Keratinocyte (primary cell): ENCODE data around the gene NSG2.

Experiments used
- EZH2 ChIP-seq: IDR thresholded peaks from one replicate; pipeline ENCODE4 v1.6.1; 2012; ENCODE audit warnings: inconsistent platforms, mild to moderate bottlenecking, low read length, moderate library complexity
- TF ChIP-seq, protein P1 (sequence below), 3 experiments: IDR thresholded peaks in 1 of 3; conservative IDR thresholded peaks in 1 of 3; optimal IDR thresholded peaks in 1 of 3; 2 replicates in 2 of 3; 3 replicates in 1 of 3; pipeline versions ENCODE3 to v1.5.1; 2011; ENCODE audit warnings: low read length in 3 of 3, mild to moderate bottlenecking in 3 of 3, moderate library complexity in 2 of 3, control low read depth in 1 of 3, inconsistent platforms in 1 of 3; ENCODE audit not compliant: insufficient read depth in 2 of 3; ENCODE audit errors: extremely low read depth in 1 of 3

GRCh38 chr5:174157048-174157447, 111.5 kb downstream of the NSG2 start:
- TF ChIP-seq, protein P1, sequence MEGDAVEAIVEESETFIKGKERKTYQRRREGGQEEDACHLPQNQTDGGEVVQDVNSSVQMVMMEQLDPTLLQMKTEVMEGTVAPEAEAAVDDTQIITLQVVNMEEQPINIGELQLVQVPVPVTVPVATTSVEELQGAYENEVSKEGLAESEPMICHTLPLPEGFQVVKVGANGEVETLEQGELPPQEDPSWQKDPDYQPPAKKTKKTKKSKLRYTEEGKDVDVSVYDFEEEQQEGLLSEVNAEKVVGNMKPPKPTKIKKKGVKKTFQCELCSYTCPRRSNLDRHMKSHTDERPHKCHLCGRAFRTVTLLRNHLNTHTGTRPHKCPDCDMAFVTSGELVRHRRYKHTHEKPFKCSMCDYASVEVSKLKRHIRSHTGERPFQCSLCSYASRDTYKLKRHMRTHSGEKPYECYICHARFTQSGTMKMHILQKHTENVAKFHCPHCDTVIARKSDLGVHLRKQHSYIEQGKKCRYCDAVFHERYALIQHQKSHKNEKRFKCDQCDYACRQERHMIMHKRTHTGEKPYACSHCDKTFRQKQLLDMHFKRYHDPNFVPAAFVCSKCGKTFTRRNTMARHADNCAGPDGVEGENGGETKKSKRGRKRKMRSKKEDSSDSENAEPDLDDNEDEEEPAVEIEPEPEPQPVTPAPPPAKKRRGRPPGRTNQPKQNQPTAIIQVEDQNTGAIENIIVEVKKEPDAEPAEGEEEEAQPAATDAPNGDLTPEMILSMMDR (optimal IDR thresholded peaks at IDR 0.05 in 1 of 3, IDR thresholded peaks at IDR 0.05 in 1 of 3, conservative IDR thresholded peaks at IDR 0.05 in 1 of 3; ENCODE audit: extremely low read depth in 1 of 3, insufficient read depth in 2 of 3, low read length in 3 of 3), result no peak
- TF ChIP-seq EZH2, result no peak
